H1 (cell line): ENCODE measurements around the gene PPM1F. TPM values are rescaled to one million over a fixed set of nuclear protein-coding genes. Genes with fewer than 3 reads are reported as not detected.

Source experiments
- CEBPB ChIP-seq: IDR thresholded peaks from 2 replicates; pipeline ENCODE4 v1.6.1; 2012; ENCODE audit warnings: low read depth, low read length
- CHD1 ChIP-seq: IDR thresholded peaks from 2 replicates; pipeline ENCODE4 v1.6.1; 2012; ENCODE audit warnings: low read depth, low read length, improper control_type of control experiment
- E2F6 ChIP-seq: IDR thresholded peaks from 2 replicates; pipeline ENCODE4 v1.6.1; 2012; ENCODE audit warnings: inconsistent platforms
- EGR1 ChIP-seq: IDR thresholded peaks from 2 replicates; pipeline ENCODE4 v1.6.1; 2011; ENCODE audit warnings: low read depth, low read length, borderline replicate concordance
- FOSL1 ChIP-seq: IDR thresholded peaks from 2 replicates; pipeline ENCODE4 v1.6.1; 2011; ENCODE audit warnings: mild to moderate bottlenecking, low read depth, low read length, moderate library complexity; ENCODE audit not compliant: insufficient read depth
- KDM5A ChIP-seq: fragments of 200-600 bp; IDR thresholded peaks from 2 replicates; pipeline ENCODE4 v1.7.1; 2012; ENCODE audit warnings: mild to moderate bottlenecking, low read length, inconsistent platforms, mixed read lengths
- SAP30 ChIP-seq: fragments of 300-600 bp; sonication (generic); IDR thresholded peaks from 2 replicates; pipeline ENCODE4 v1.7.1; 2012; ENCODE audit warnings: low read length, moderate library complexity, mild to moderate bottlenecking, inconsistent platforms; ENCODE audit not compliant: insufficient read depth, insufficient replicate concordance
- SRF ChIP-seq: IDR thresholded peaks from 2 replicates; pipeline ENCODE4 v1.6.1; 2011; ENCODE audit warnings: mild to moderate bottlenecking, low read depth, low read length, moderate library complexity
- TCF12 ChIP-seq: IDR thresholded peaks from 2 replicates; pipeline ENCODE4 v1.6.1; 2011; ENCODE audit warnings: low read depth, mild to moderate bottlenecking, low read length
- polyA plus RNA-seq, 7 experiments: library from polyadenylated mRNA; depleted of rRNA in 3 of 7; stranded (reverse) in 5 of 7; unstranded in 2 of 7; fragments of >200 nt in 5 of 7; fragments of 200-250 nt in 2 of 7; gene quantifications; 1 replicate in 5 of 7; 2 replicates in 1 of 7; 4 replicates in 1 of 7; pipeline versions ENCODE4 v1.2.1 to v1.2.3, GENCODE V29; 2011 to 2013; ENCODE audit warnings: missing spikeins in 2 of 7, mixed read lengths in 2 of 7
- total RNA-seq: library from RNA; stranded (reverse); fragmentation: NEBNext Ultra II Directional; extraction: Animal tissue kit (Norgen Biotek cat#: 25700); gene quantifications from 2 replicates; pipeline ENCODE4 v1.2.1, GENCODE V29; 2021
- TF ChIP-seq, protein P1 (sequence below): fragments of 300-600 bp; sonication (generic); IDR thresholded peaks from 2 replicates; pipeline ENCODE4 v1.7.1; 2012; ENCODE audit warnings: low read length, moderate library complexity, mild to moderate bottlenecking, inconsistent platforms; ENCODE audit not compliant: insufficient replicate concordance

PPM1F gene
- total and polyA plus RNA-seq, 2 of the 8 experiments (the other 6 are each of a cell fraction or from before 2014, with no cell fraction given) = 12.4 to 22.8 TPM

DNA sequence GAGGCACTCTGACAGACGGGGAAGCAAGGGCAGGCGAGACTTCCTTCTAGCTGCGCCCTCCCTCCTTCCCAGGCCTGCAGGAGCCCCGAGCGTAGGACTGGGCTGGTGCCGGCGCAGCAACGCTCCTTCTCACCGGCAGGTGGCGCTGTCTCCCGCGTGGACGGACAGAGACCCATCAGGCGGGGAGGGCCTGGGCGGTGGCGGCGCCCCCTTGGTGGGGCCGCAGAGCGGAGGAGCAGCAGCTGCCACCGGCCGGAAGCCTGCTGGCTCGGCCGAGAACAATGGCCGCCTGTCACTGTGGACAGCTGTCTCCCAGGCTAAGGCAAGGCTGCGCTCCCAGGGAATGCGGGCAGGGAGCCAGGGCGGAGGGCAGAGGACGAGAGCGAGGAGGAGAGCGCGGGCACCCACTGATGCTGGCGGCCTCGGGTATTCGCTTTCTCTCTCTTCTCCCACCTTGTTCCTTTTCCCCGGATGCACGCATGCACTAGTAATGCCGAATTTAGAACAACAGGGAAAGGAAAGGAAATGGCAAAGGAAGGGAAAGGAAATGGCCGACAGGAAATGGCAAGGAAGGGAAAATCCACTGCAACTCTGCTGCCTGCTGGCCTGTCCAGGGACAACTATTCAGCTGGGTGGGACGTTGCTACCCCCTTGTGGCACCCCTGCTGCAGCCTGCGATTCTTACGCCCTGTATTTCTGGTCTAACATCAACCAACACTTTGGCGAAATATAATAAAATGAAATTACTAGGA lies 14.4 kb downstream of the PPM1F start (continued):
- TF ChIP-seq, protein P1, sequence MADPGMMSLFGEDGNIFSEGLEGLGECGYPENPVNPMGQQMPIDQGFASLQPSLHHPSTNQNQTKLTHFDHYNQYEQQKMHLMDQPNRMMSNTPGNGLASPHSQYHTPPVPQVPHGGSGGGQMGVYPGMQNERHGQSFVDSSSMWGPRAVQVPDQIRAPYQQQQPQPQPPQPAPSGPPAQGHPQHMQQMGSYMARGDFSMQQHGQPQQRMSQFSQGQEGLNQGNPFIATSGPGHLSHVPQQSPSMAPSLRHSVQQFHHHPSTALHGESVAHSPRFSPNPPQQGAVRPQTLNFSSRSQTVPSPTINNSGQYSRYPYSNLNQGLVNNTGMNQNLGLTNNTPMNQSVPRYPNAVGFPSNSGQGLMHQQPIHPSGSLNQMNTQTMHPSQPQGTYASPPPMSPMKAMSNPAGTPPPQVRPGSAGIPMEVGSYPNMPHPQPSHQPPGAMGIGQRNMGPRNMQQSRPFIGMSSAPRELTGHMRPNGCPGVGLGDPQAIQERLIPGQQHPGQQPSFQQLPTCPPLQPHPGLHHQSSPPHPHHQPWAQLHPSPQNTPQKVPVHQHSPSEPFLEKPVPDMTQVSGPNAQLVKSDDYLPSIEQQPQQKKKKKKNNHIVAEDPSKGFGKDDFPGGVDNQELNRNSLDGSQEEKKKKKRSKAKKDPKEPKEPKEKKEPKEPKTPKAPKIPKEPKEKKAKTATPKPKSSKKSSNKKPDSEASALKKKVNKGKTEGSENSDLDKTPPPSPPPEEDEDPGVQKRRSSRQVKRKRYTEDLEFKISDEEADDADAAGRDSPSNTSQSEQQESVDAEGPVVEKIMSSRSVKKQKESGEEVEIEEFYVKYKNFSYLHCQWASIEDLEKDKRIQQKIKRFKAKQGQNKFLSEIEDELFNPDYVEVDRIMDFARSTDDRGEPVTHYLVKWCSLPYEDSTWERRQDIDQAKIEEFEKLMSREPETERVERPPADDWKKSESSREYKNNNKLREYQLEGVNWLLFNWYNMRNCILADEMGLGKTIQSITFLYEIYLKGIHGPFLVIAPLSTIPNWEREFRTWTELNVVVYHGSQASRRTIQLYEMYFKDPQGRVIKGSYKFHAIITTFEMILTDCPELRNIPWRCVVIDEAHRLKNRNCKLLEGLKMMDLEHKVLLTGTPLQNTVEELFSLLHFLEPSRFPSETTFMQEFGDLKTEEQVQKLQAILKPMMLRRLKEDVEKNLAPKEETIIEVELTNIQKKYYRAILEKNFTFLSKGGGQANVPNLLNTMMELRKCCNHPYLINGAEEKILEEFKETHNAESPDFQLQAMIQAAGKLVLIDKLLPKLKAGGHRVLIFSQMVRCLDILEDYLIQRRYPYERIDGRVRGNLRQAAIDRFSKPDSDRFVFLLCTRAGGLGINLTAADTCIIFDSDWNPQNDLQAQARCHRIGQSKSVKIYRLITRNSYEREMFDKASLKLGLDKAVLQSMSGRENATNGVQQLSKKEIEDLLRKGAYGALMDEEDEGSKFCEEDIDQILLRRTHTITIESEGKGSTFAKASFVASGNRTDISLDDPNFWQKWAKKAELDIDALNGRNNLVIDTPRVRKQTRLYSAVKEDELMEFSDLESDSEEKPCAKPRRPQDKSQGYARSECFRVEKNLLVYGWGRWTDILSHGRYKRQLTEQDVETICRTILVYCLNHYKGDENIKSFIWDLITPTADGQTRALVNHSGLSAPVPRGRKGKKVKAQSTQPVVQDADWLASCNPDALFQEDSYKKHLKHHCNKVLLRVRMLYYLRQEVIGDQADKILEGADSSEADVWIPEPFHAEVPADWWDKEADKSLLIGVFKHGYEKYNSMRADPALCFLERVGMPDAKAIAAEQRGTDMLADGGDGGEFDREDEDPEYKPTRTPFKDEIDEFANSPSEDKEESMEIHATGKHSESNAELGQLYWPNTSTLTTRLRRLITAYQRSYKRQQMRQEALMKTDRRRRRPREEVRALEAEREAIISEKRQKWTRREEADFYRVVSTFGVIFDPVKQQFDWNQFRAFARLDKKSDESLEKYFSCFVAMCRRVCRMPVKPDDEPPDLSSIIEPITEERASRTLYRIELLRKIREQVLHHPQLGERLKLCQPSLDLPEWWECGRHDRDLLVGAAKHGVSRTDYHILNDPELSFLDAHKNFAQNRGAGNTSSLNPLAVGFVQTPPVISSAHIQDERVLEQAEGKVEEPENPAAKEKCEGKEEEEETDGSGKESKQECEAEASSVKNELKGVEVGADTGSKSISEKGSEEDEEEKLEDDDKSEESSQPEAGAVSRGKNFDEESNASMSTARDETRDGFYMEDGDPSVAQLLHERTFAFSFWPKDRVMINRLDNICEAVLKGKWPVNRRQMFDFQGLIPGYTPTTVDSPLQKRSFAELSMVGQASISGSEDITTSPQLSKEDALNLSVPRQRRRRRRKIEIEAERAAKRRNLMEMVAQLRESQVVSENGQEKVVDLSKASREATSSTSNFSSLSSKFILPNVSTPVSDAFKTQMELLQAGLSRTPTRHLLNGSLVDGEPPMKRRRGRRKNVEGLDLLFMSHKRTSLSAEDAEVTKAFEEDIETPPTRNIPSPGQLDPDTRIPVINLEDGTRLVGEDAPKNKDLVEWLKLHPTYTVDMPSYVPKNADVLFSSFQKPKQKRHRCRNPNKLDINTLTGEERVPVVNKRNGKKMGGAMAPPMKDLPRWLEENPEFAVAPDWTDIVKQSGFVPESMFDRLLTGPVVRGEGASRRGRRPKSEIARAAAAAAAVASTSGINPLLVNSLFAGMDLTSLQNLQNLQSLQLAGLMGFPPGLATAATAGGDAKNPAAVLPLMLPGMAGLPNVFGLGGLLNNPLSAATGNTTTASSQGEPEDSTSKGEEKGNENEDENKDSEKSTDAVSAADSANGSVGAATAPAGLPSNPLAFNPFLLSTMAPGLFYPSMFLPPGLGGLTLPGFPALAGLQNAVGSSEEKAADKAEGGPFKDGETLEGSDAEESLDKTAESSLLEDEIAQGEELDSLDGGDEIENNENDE = no peak
- TF ChIP-seq SAP30 = peak; percentile 57
- no peak for TF ChIP-seq FOSL1
- peak; percentile 51; the same call in 1 of the 2 replicates for TF ChIP-seq EGR1
- no peak for TF ChIP-seq KDM5A
- no peak; the same call in 1 of the 2 replicates for TF ChIP-seq E2F6
- no peak for TF ChIP-seq CEBPB
- TF ChIP-seq CHD1 = no peak
- TF ChIP-seq TCF12 = 0 out of 2 replicates have a peak, but pooled peaks have one; percentile 17
- TF ChIP-seq SRF = no peak
